ENCODE measurements around the gene RIC1. TPM values are rescaled to one million over a fixed set of nuclear protein-coding genes. Genes with fewer than 3 reads are reported as not detected.

Gene RIC1
- total RNA-seq, 4 donors from 2014 or later = 34.0 to 153 (median 37.3) TPM

- in situ Hi-C loops (cut with MboI; ENCODE audit: low sequenced_read_pairs in 4 of 4) = no loop called here
Measured at GRCh38 chr9:5748438-5748837, 119.5 kb downstream of the RIC1 start.

GRCh38 chr9:5749306-5749705, 120.4 kb downstream of the RIC1 start:
- in situ Hi-C loops (cut with MboI; ENCODE audit: low sequenced_read_pairs in 4 of 4) = no loop called here
- no peaks in the 10 kb centered on the region for H3K4me1 ChIP-seq
- DNase-seq (no peak), ATAC-seq (no peak)
- no peaks in the 10 kb centered on the region for H3K27me3 ChIP-seq
- H3K9me3 ChIP-seq = no peaks in the 10 kb centered on the region
- no peak overlapping the region for H3K4me3 ChIP-seq
- no peak overlapping the region for H3K27ac ChIP-seq
- TF ChIP-seq CTCF (IDR thresholded peaks at IDR 0.05 in 4 of 5, conservative IDR thresholded peaks at IDR 0.05 in 1 of 5) (no peak), POLR2A (IDR thresholded peaks at IDR 0.05) (no peak)
- peaks cover 0 to 74% of the 10 kb centered on the region in 2 donors for H3K36me3 ChIP-seq
- intact Hi-C loops (cut with DNase I; ENCODE audit: low total_unique reads) = no loop called here

More at GRCh38 chr9:5748438-5748837, 119.5 kb downstream of the RIC1 start:
- Histone ChIP-seq H3K36me3 (peaks cover 0 to 74% of the 10 kb centered on the region in 2 donors), H3K27ac (no peak overlapping the region), H3K4me1 (no peaks in the 10 kb centered on the region), H3K27me3 (no peaks in the 10 kb centered on the region), H3K4me3 (no peak overlapping the region), H3K9me3 (no peaks in the 10 kb centered on the region)
- intact Hi-C loops (cut with DNase I; ENCODE audit: low total_unique reads) = no loop called here
- ATAC-seq (no peak), DNase-seq (no peak)
- TF ChIP-seq POLR2A (IDR thresholded peaks at IDR 0.05) = no peak
- no peak for TF ChIP-seq CTCF (IDR thresholded peaks at IDR 0.05 in 4 of 5, conservative IDR thresholded peaks at IDR 0.05 in 1 of 5)

- in situ Hi-C loops (cut with MboI; ENCODE audit: low sequenced_read_pairs in 4 of 4) = no loop called here
Measured at GRCh38 chr9:5750569-5750968, 121.7 kb downstream of the RIC1 start.

GRCh38 chr9:5756633-5757032, 127.7 kb downstream of the RIC1 start:
- TF ChIP-seq POLR2A (IDR thresholded peaks at IDR 0.05) (no peak), CTCF (IDR thresholded peaks at IDR 0.05 in 4 of 5, conservative IDR thresholded peaks at IDR 0.05 in 1 of 5) (no peak)
- no peaks in the 10 kb centered on the region for H3K9me3 ChIP-seq
- H3K27me3 ChIP-seq = no peaks in the 10 kb centered on the region
- intact Hi-C loops (cut with DNase I; ENCODE audit: low total_unique reads) (no loop called here), in situ Hi-C loops (cut with MboI; ENCODE audit: low sequenced_read_pairs in 4 of 4) (no loop called here)
- peaks cover 0 to 56% of the 10 kb centered on the region in 2 donors for H3K36me3 ChIP-seq
- no peak overlapping the region for H3K4me3 ChIP-seq
- H3K27ac ChIP-seq = no peak overlapping the region
- no peaks in the 10 kb centered on the region for H3K4me1 ChIP-seq
- no peak for DNase-seq
- ATAC-seq = no peak

More at GRCh38 chr9:5750569-5750968, 121.7 kb downstream of the RIC1 start:
- ATAC-seq = no peak
- Histone ChIP-seq H3K36me3 (peaks cover 0 to 62% of the 10 kb centered on the region in 2 donors), H3K9me3 (no peaks in the 10 kb centered on the region), H3K27ac (no peak overlapping the region), H3K4me1 (no peaks in the 10 kb centered on the region), H3K4me3 (no peak overlapping the region), H3K27me3 (no peaks in the 10 kb centered on the region)
- DNase-seq = no peak
- no peak for TF ChIP-seq CTCF (IDR thresholded peaks at IDR 0.05 in 4 of 5, conservative IDR thresholded peaks at IDR 0.05 in 1 of 5)
- TF ChIP-seq POLR2A (IDR thresholded peaks at IDR 0.05) = no peak
- intact Hi-C loops (cut with DNase I; ENCODE audit: low total_unique reads) = no loop called here

GRCh38 chr9:5760338-5760737, 131.4 kb downstream of the RIC1 start:
- in situ Hi-C loops (cut with MboI; ENCODE audit: low sequenced_read_pairs in 4 of 4) (no loop called here), intact Hi-C loops (cut with DNase I; ENCODE audit: low total_unique reads) (no loop called here)
- TF ChIP-seq CTCF (IDR thresholded peaks at IDR 0.05 in 4 of 5, conservative IDR thresholded peaks at IDR 0.05 in 1 of 5) = no peak
- H3K4me1 ChIP-seq = peaks cover 0 to 11% of the 10 kb centered on the region in 2 donors
- no peak overlapping the region for H3K27ac ChIP-seq
- peaks cover 0 to 66% of the 10 kb centered on the region in 2 donors for H3K36me3 ChIP-seq
- no peaks in the 10 kb centered on the region for H3K27me3 ChIP-seq
- DNase-seq (no peak), ATAC-seq (no peak)
- no peak overlapping the region for H3K4me3 ChIP-seq
- H3K9me3 ChIP-seq = no peaks in the 10 kb centered on the region
